ENCODE results near the gene ASIC1. TPM values are rescaled to one million over a fixed set of nuclear protein-coding genes. Genes with fewer than 3 reads are reported as not detected.

Gene ASIC1
- polyA plus RNA-seq, 3 donors, result not detected

DNA sequence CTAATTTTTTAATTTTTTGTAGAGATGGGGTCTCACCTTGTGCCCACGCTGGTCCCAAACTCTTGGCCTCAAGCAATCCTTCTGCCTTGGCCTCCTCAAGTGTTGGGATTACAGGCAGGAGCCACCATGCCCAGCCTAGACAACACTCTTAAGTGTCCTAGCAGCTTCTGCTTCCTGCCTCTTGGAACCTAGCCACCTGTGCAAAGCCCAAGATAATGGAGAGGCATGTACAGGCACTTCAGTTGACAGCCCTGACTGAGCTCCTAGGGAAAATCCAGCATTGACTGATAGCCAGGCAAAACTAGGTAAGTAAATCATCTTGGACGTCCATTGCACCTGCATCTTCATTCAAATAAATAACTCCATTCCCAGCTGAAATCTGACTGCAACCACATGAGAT, 70.2 kb downstream of the ASIC1 start:
- peaks cover 56% of the 10 kb centered on the region for H4K20me1 ChIP-seq (ENCODE audit: insufficient read depth, low read length)
- TF ChIP-seq, protein P1, sequence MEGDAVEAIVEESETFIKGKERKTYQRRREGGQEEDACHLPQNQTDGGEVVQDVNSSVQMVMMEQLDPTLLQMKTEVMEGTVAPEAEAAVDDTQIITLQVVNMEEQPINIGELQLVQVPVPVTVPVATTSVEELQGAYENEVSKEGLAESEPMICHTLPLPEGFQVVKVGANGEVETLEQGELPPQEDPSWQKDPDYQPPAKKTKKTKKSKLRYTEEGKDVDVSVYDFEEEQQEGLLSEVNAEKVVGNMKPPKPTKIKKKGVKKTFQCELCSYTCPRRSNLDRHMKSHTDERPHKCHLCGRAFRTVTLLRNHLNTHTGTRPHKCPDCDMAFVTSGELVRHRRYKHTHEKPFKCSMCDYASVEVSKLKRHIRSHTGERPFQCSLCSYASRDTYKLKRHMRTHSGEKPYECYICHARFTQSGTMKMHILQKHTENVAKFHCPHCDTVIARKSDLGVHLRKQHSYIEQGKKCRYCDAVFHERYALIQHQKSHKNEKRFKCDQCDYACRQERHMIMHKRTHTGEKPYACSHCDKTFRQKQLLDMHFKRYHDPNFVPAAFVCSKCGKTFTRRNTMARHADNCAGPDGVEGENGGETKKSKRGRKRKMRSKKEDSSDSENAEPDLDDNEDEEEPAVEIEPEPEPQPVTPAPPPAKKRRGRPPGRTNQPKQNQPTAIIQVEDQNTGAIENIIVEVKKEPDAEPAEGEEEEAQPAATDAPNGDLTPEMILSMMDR (IDR thresholded peaks at IDR 0.05), result no peak
- intact Hi-C loops (cut with micrococcal nuclease), result no loop called here
- H3K36me3 ChIP-seq (replicated peaks in 1 of 2; ENCODE audit: control insufficient read depth in 1 of 2, insufficient read depth in 2 of 2, low read length in 2 of 2), result peaks cover 42 to 81% of the 10 kb centered on the region in 2 donors
- H3K79me2 ChIP-seq (ENCODE audit: insufficient read depth, low read length), result peaks cover 4% of the 10 kb centered on the region
- H3K27me3 ChIP-seq (ENCODE audit: control insufficient read depth in 2 of 2, insufficient read depth in 2 of 2, low read length in 2 of 2), result no peaks in the 10 kb centered on the region
- Mint-ChIP-seq H3K36me3 (peaks cover 71 to 85% of the 10 kb centered on the region in 2 donors), H3K4me1 (peaks cover 17% of the 10 kb centered on the region), H3K27me3 (ENCODE audit: low read depth in 3 of 3) (peaks cover 0 to 1% (median 0%) of the 10 kb centered on the region in 3 donors), H3K27ac (peak overlapping the region in 4 of 7 donors; percentile 1 to 73 (median 15)), H3K4me3 (no peak overlapping the region), H3K9me3 (no peaks in the 10 kb centered on the region)
- H3K4me1 ChIP-seq (ENCODE audit: control insufficient read depth in 1 of 2, insufficient read depth in 2 of 2, low read length in 2 of 2), result peaks cover 11 to 16% of the 10 kb centered on the region in 2 donors
- no peak overlapping the region for H3K9ac ChIP-seq (ENCODE audit: insufficient read depth, low read length, poor library complexity, severe bottlenecking)
- H3K27ac ChIP-seq (ENCODE audit: low read depth in 1 of 2, low read length in 2 of 2), result no peak overlapping the region
- H2AFZ ChIP-seq (ENCODE audit: insufficient read depth, low read depth, low read length, poor library complexity, severe bottlenecking), result no peak overlapping the region
- no peak overlapping the region for H3K4me2 ChIP-seq (replicated peaks; ENCODE audit: extremely low read depth, low read length, poor library complexity, severe bottlenecking)
- 92% methylated on average over 2 of the region's 2 CpGs for WGBS (ENCODE audit: insufficient coverage)
- no peak for DNase-seq
- no peaks in the 10 kb centered on the region for H3K9me3 ChIP-seq (replicated peaks in 1 of 2; ENCODE audit: control insufficient read depth in 1 of 2, insufficient read depth in 1 of 2, low read length in 2 of 2)
- H3K4me3 ChIP-seq (replicated peaks in 1 of 3; ENCODE audit: low read depth in 2 of 3, low read length in 3 of 3), result no peak overlapping the region

- H3K27ac Mint-ChIP-seq, result peak overlapping the region in 5 of 7 donors; percentile 41 to 74 (median 63)
- peaks cover 71 to 84% of the 10 kb centered on the region in 2 donors for H3K36me3 Mint-ChIP-seq
- TF ChIP-seq, protein P1 (IDR thresholded peaks at IDR 0.05), result no peak
- H3K36me3 ChIP-seq (replicated peaks in 1 of 2; ENCODE audit: control insufficient read depth in 1 of 2, insufficient read depth in 2 of 2, low read length in 2 of 2), result peaks cover 44 to 81% of the 10 kb centered on the region in 2 donors
- H2AFZ ChIP-seq (ENCODE audit: insufficient read depth, low read depth, low read length, poor library complexity, severe bottlenecking), result no peak overlapping the region
- no peak overlapping the region for H3K9ac ChIP-seq (ENCODE audit: insufficient read depth, low read length, poor library complexity, severe bottlenecking)
- H3K9me3 ChIP-seq (replicated peaks in 1 of 2; ENCODE audit: control insufficient read depth in 1 of 2, insufficient read depth in 1 of 2, low read length in 2 of 2), result no peaks in the 10 kb centered on the region
- no peak overlapping the region for H3K4me2 ChIP-seq (replicated peaks; ENCODE audit: extremely low read depth, low read length, poor library complexity, severe bottlenecking)
- H3K27ac ChIP-seq (ENCODE audit: low read depth in 1 of 2, low read length in 2 of 2), result peak overlapping the region in 1 of 2 donors; percentile 10
- peaks cover 0 to 1% (median 0%) of the 10 kb centered on the region in 3 donors for H3K27me3 Mint-ChIP-seq (ENCODE audit: low read depth in 3 of 3)
- H4K20me1 ChIP-seq (ENCODE audit: insufficient read depth, low read length), result peaks cover 49% of the 10 kb centered on the region
- no peaks in the 10 kb centered on the region for H3K79me2 ChIP-seq (ENCODE audit: insufficient read depth, low read length)
- intact Hi-C loops (cut with micrococcal nuclease), result no loop called here
- H3K4me1 Mint-ChIP-seq, result peaks cover 17% of the 10 kb centered on the region
- H3K9me3 Mint-ChIP-seq, result no peaks in the 10 kb centered on the region
- no peak overlapping the region for H3K4me3 Mint-ChIP-seq
- no peaks in the 10 kb centered on the region for H3K27me3 ChIP-seq (ENCODE audit: control insufficient read depth in 2 of 2, insufficient read depth in 2 of 2, low read length in 2 of 2)
- H3K4me3 ChIP-seq (replicated peaks in 1 of 3; ENCODE audit: low read depth in 2 of 3, low read length in 3 of 3), result no peak overlapping the region
- peak in 1 of 3 donors; percentile 12 for DNase-seq
- no CpG with 5 or more reads among the region's 4 CpGs for WGBS (ENCODE audit: insufficient coverage)
- H3K4me1 ChIP-seq (ENCODE audit: control insufficient read depth in 1 of 2, insufficient read depth in 2 of 2, low read length in 2 of 2), result peaks cover 11 to 16% of the 10 kb centered on the region in 2 donors
Observed at GRCh38 chr12:50129290-50129689, 71.9 kb downstream of the ASIC1 start.

All from CD14-positive monocyte (primary cell).